SK-N-MC (cell line): Measurements from ENCODE around the gene VAV3.

Source experiments
- EZH2 ChIP-seq: fragments of 200-600 bp; sonication (generic); IDR thresholded peaks from one replicate; pipeline ENCODE4 v1.6.1; 2017; ENCODE audit warnings: antibody characterized with exemption
- POLR2AphosphoS5 ChIP-seq: IDR thresholded peaks from 2 replicates; pipeline ENCODE4 v1.6.1; 2012; ENCODE audit warnings: mild to moderate bottlenecking, low read depth, low read length, borderline replicate concordance

- TF ChIP-seq POLR2AphosphoS5: no peak
- no peak for TF ChIP-seq EZH2
Observed at GRCh38 chr1:107555578-107555977, 409.4 kb downstream of the VAV3 start.
